ENCODE data around the gene AK8.

The AK8 gene

GRCh38 chr9:132770770-132771310 is 107.2 kb downstream of the AK8 start:
- no peak for DNase-seq (ENCODE audit: low spot score)

- peak; percentile 54 for DNase-seq (ENCODE audit: low spot score)
These were observed 107.9 kb downstream of the AK8 start for GRCh38 chr9:132769906-132770769.

DNA sequence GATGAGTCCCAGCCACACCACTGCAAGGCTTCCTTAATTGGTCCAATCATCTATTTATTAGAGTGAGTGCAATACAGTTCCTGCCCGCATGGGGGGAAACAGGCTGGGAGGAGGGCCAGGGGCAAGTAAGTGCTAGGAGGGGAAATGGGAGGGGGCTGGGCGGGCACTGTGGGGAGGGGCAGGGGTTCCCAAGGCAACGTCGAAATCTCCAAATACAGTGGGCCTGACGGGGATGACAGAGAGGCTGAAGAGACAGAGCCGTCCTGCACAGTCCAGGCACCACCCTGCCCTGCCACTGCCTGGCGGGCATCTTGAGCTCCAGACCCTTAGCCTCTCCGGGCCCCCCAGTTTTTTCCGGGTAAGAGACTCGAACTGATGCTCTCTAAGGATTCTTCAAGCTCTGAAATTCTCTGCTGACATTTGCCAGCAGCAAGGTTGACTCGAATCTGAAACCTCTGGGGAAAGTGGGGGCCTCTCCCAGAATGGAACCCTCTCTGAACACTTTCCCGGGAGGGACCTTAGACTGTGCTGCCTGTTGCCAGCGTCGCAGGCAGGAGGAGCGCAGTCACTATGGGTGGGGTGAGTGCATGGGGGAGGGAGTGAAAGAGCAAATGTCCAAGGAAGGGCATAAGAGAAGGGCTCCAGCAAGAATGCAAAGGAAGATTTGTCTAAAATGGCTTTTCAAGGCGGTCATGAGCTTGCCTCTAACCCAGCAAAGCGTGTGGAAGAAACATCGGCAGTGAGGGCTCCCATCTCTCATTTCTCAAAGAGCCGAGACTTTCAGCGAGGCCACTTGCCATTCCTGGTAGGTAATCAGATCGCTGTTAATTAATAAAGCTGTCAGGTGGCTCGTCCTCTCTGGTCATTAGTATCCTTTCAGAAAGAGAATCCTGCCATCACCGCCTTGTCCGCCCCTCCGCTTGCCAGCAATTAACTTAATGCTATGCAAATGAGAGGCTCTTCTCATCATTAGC is 108.9 kb downstream of the AK8 start:
- DNase-seq (ENCODE audit: low spot score), result peak; percentile 77

GRCh38 chr9:132763574-132763973 is 114.5 kb downstream of the AK8 start:
- no peak for DNase-seq (ENCODE audit: low spot score)

GRCh38 chr9:132762896-132763295 is 115.2 kb downstream of the AK8 start:
- no peak for DNase-seq (ENCODE audit: low spot score)

GRCh38 chr9:132761602-132762001 is 116.5 kb downstream of the AK8 start:
- DNase-seq (ENCODE audit: low spot score), result no peak

GRCh38 chr9:132760057-132760456 is 118.0 kb downstream of the AK8 start:
- no peak for DNase-seq (ENCODE audit: low spot score)

DNA sequence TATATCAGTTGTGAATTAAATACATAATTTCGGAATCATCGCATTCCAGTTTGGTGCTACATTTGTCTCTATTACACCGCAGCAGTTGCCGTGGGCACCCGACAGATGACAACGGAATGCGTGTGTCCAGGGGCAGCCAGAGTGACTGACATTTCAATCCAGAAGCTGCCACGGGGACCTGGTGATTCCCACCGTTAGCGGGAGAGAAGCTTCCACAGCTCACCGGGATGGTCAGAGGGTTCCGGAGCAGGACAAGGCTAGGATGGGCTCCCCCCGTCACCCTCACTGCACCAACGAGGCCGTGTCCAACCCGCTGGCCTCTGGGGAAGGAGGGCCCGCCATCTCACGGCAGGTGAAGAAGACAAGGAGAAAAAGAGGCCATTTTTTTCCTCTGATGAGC is 121.1 kb downstream of the AK8 start:
- DNase-seq (ENCODE audit: low spot score), result no peak

GRCh38 chr9:132756214-132756845 is 121.8 kb downstream of the AK8 start:
- DNase-seq (ENCODE audit: low spot score), result no peak

GRCh38 chr9:132755096-132755495 is 123.0 kb downstream of the AK8 start:
- no peak for DNase-seq (ENCODE audit: low spot score)

GRCh38 chr9:132754236-132754635 is 123.8 kb downstream of the AK8 start:
- DNase-seq (ENCODE audit: low spot score), result no peak

DNA sequence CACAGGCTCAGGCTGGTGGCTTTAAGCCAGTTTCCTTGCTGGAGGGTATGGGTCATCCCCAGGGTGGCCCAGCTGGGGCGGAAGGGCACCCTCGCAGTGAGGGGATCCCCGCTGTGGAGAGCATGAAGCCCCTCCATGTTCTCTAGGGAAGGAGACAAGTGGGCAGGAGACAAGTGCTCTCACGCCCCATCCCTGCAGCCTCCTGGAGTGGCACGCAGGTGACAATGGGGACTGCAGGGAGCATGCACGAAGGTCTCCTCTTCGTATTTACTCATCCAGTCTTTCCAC is 124.5 kb downstream of the AK8 start:
- no peak for DNase-seq (ENCODE audit: low spot score)

GRCh38 chr9:132752877-132753592 is 125.0 kb downstream of the AK8 start:
- no peak for DNase-seq (ENCODE audit: low spot score)

- DNase-seq (ENCODE audit: low spot score), result no peak
These were observed 127.4 kb downstream of the AK8 start for GRCh38 chr9:132750668-132751067.

DNA sequence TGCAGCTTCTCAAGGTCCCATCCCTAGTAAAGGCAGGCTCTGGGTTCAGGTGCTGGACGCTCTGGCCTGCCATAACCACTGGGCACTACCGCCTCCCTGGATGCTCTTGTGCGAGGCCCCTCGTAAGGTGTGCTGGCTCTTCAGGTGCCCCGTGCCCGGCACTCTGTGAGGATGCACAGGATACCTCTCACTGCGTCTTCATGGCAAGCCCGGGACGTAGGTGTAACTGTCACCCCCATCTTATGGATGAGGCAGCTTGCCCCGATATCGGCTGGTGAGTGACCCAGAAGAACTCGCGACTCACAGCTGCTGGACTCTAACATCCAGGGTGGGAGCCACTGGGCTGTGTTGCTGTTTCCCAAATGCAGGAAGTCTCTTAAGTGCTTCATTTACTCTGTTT is 128.8 kb downstream of the AK8 start:
- DNase-seq (ENCODE audit: low spot score), result no peak

- no peak for DNase-seq (ENCODE audit: low spot score)
These were observed 129.6 kb downstream of the AK8 start for GRCh38 chr9:132748450-132748849.

GRCh38 chr9:132745756-132746709 is 132.1 kb downstream of the AK8 start:
- no peak for DNase-seq (ENCODE audit: low spot score)

DNA sequence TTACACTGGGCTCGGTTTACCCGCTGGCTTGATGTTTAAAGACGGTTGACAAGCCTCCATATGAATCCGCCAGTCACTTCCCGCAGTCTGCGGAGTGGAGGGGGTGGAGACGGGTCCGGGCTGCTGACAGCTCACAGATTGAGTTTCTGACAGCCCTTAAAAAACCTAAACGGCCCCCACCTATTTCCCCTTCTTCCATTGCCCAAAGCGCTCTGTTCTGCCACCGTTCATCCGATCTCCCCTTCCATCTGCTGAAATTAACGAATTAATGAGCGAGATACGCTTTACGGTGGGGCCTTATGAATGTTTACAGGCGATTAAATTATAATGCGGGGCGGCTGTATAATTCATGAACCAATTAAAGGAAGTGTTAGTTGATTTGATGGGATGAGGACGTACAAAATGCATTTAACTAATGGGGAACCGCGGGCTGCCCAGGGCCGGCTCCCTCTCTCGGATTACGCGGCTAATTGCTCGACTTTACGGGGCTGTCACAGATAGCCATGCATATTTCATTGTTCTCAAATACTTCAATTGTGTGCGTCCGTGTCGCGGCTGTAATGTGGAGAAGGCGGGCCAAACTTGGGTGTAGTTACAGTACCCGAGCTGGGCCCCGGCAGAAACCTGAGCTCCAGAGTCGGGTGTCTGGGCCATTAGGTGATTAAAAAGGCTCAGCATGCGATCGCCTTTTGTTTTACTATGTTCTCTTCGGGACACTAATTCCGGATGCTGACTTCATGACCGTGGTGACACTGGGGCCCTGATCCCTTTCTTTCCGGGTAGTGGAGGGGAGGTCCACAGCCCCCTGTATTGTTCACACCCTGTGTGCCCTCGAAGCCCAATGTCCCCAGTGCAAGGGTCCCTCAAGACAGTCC is 133.0 kb downstream of the AK8 start:
- DNase-seq (ENCODE audit: low spot score), result no peak

DNA sequence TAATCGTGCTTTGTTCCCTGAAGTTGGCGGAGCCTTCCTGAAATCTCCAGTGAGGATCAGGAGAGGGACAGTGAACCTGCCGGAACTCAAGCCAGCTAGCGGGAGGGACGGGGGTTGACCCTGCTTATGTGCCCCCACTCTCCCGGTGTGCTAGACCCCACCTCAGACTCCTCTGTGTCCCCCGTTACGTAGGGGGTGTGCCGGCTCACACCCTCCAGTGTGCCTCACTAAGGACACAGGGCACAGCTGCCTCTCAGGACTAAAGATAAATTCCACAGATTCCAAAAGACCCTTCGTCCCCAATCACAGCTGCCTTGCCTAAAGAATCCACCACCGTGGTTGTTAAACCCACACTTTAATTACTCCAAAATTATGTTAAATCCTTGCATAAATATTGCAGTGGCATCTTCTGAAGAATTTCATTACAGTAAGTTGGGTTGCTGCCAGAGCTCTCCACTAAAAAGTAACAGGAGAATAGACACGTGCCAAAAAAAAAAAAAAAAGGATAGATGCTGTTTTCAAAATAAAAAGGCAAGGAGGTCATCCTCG is 134.1 kb downstream of the AK8 start:
- DNase-seq (ENCODE audit: low spot score), result no peak

All from CD4-positive, alpha-beta T cell treated with Interleukin-15 for 4 hours (primary cell).